Liver (tissue), 9 donors: ENCODE measurements around the gene SRXN1. TPM values are rescaled to one million over a fixed set of nuclear protein-coding genes. Genes with fewer than 3 reads are reported as not detected.
A peak's percentile ranks its signal among the peaks of the same experiment; 100 is the strongest.
"Not testable (repeated sequence)": the region's sequence is repeated elsewhere in the genome, so short reads cannot be mapped to it uniquely, and the experiment has no call there.

Experiments used
- DNase-seq: peaks from one replicate; pipeline ENCODE4 v3.0.0-alpha.2; 2017; ENCODE audit warnings: low spot score
- H3K27ac ChIP-seq, 2 donors: one replicate each; pipeline ENCODE4 v1.7.0; 2013; ENCODE audit warnings: inconsistent platforms in 2 of 2, low read length in 2 of 2, control low read depth in 1 of 2, low read depth in 1 of 2, mild to moderate bottlenecking in 1 of 2
- H3K27me3 ChIP-seq, 4 donors: one replicate each; pipeline versions ENCODE4 v1.6.1 to v1.7.0; 2013; ENCODE audit warnings: low read length in 3 of 4, inconsistent platforms in 1 of 4, mild to moderate bottlenecking in 1 of 4, moderate library complexity in 1 of 4; ENCODE audit not compliant: control insufficient read depth in 4 of 4, insufficient read depth in 4 of 4
- H3K36me3 ChIP-seq, 4 donors: one replicate each; pipeline versions ENCODE4 v1.6.1 to v1.7.0; 2013; ENCODE audit warnings: low read length in 3 of 4, mild to moderate bottlenecking in 3 of 4, low read depth in 1 of 4, moderate library complexity in 1 of 4; ENCODE audit not compliant: control insufficient read depth in 4 of 4, insufficient read depth in 3 of 4
- H3K4me1 ChIP-seq, 4 donors: one replicate each; pipeline versions ENCODE4 v1.6.1 to v1.7.0; 2013; ENCODE audit warnings: low read length in 3 of 4, mild to moderate bottlenecking in 3 of 4, moderate library complexity in 1 of 4; ENCODE audit not compliant: control insufficient read depth in 4 of 4, insufficient read depth in 4 of 4
- H3K4me3 ChIP-seq, 3 donors: one replicate each; pipeline versions ENCODE4 v1.6.1 to v1.7.0; 2013; ENCODE audit warnings: low read length in 3 of 3, control low read depth in 1 of 3, low read depth in 1 of 3, mild to moderate bottlenecking in 1 of 3
- H3K9ac ChIP-seq, 2 donors: one replicate each; pipeline ENCODE4 v1.7.0; 2013; ENCODE audit warnings: low read length in 2 of 2, mild to moderate bottlenecking in 2 of 2, moderate library complexity in 2 of 2, control low read depth in 1 of 2, low read depth in 1 of 2
- H3K9me3 ChIP-seq, 4 donors: one replicate each; pipeline versions ENCODE4 v1.6.1 to v1.7.0; 2013; ENCODE audit warnings: low read length in 3 of 4; ENCODE audit not compliant: control insufficient read depth in 4 of 4
- EGR1 ChIP-seq, 2 donors: IDR thresholded peaks; 2 replicates each; pipeline ENCODE4 v1.6.1; 2016 to 2018; ENCODE audit warnings: antibody characterized with exemption in 2 of 2, low read depth in 2 of 2
- FOXA1 ChIP-seq: IDR thresholded peaks from 2 replicates; pipeline ENCODE4 v1.6.1; 2016; ENCODE audit warnings: antibody characterized with exemption
- FOXA2 ChIP-seq: IDR thresholded peaks from 2 replicates; pipeline ENCODE4 v1.6.1; 2016; ENCODE audit warnings: antibody characterized with exemption
- HNF4A ChIP-seq, 2 donors: conservative IDR thresholded peaks; 2 replicates each; pipeline ENCODE4 v1.6.1; 2016; ENCODE audit warnings: antibody characterized with exemption in 2 of 2, mild to moderate bottlenecking in 2 of 2
- HNF4G ChIP-seq: IDR thresholded peaks from 2 replicates; pipeline ENCODE4 v1.6.1; 2016; ENCODE audit warnings: antibody characterized with exemption
- JUND ChIP-seq, 2 donors: IDR thresholded peaks; 2 replicates each; pipeline ENCODE4 v1.6.1; 2016; ENCODE audit warnings: antibody characterized with exemption in 2 of 2
- NR2F2 ChIP-seq: IDR thresholded peaks from 2 replicates; pipeline ENCODE4 v1.6.1; 2016; ENCODE audit warnings: antibody characterized with exemption
- RAD21 ChIP-seq, 2 donors: IDR thresholded peaks; 2 replicates each; pipeline ENCODE4 v1.6.1; 2016; ENCODE audit warnings: antibody characterized with exemption in 2 of 2, mild to moderate bottlenecking in 2 of 2
- RXRA ChIP-seq, 2 donors: IDR thresholded peaks; 2 replicates each; pipeline ENCODE4 v1.6.1; 2017 to 2018; ENCODE audit warnings: antibody characterized with exemption in 2 of 2, mild to moderate bottlenecking in 1 of 2
- SP1 ChIP-seq: IDR thresholded peaks from 2 replicates; pipeline ENCODE4 v1.6.1; 2018; ENCODE audit warnings: antibody characterized with exemption, mild to moderate bottlenecking
- TAF1 ChIP-seq: conservative IDR thresholded peaks from 2 replicates; pipeline ENCODE4 v1.6.1; 2016; ENCODE audit warnings: antibody characterized with exemption, mild to moderate bottlenecking
- whole genome bisulfite sequencing: extraction: QIAGEN DNeasy Blood & Tissue Kit; methylation state at CpG from one replicate; pipeline ENCODE4 v1.1.7; 2013; 5-methylcytosine and 5-hydroxymethylcytosine counted together
- polyA plus RNA-seq, 2 donors: library from polyadenylated mRNA; stranded (reverse) in 1 of 2; unstranded in 1 of 2; fragments of 200-250 nt in 1 of 2; fragments of >200 nt in 1 of 2; fragmentation: Nextera tagmentation in 1 of 2; extraction: Ambion mirVana in 1 of 2; gene quantifications; one replicate each; pipeline versions ENCODE4 v1.2.1 to v1.2.3, GENCODE V29; 2013 to 2015
- total RNA-seq, 2 donors: library from RNA; depleted of rRNA; stranded (reverse); fragments of >200 nt; gene quantifications; one replicate each; pipeline ENCODE4 v1.2.3, GENCODE V29; 2014
- TF ChIP-seq, protein P1 (sequence below): IDR thresholded peaks from 2 replicates; pipeline ENCODE4 v1.6.1; 2016; ENCODE audit warnings: antibody characterized with exemption
- TF ChIP-seq, protein P2 (sequence below): IDR thresholded peaks from 2 replicates; pipeline ENCODE4 v1.6.1; 2016; ENCODE audit warnings: antibody characterized with exemption
- TF ChIP-seq, protein P3 (sequence below): fragments of 150-350 bp; IDR thresholded peaks from 2 replicates; pipeline ENCODE4 v1.5.1; 2017; ENCODE audit warnings: improper control_type of control experiment, low read depth, low read length; ENCODE audit not compliant: missing input control
- TF ChIP-seq, protein P4 (sequence below): IDR thresholded peaks from 2 replicates; pipeline ENCODE4 v1.6.1; 2016; ENCODE audit warnings: antibody characterized with exemption
- donor health status: healthy.
- donor health status: healthy.
- donor health status: healthy.
- donor health status: healthy.
- donor health status: healthy.

SRXN1 gene
- total and polyA plus RNA-seq, 4 donors: 14.3 to 60.2 (median 24.8) TPM

DNA sequence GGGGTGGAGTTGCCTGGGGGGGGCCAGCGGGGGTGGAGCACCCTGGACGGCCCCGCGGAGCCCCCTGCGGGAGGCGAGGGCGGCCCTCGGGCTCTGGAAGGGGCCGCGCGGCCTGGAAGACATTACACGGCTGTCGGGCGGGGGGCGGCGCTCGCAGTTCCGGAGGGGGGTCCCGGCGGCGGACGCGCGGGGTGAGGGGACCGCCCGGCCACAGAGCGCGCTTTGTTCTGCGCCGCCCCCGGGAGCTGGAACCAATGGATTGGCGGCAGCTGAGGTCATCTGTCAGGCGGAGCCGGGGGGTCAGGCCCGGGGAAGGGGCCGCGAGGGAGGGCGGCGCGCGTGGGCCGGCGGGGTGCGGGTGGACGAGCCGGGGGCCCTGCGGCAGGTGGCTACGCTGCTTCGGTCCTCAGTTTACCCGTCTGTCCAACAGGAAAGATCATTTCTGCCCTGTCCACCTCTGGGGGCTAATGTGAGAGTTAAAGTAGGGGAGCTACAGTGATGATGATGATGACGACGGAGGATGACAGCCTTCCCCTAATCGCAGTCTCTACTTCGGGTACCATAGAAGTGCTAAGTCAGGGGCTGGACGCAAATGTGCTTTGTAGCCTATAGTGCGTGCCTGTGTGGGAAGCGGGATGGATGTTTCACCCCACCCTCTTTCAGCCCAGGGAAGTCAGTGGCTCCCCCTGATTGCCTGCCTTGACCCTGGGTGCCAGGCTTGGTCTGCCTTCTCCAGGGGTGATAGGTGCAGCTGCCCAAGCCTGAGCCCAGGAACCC, 10.4 kb downstream of the SRXN1 start:
- Histone ChIP-seq H3K4me1 (peaks cover 4 to 16% (median 9%) of the 10 kb centered on the region in 4 donors), H3K4me3 (peak overlapping the region in 1 of 3 donors; percentile 22), H3K9me3 (no peaks in the 10 kb centered on the region), H3K9ac (no peak overlapping the region), H3K27ac (no peak overlapping the region), H3K27me3 (no peaks in the 10 kb centered on the region), H3K36me3 (peaks cover 1 to 4% (median 3%) of the 10 kb centered on the region in 4 donors)
- 20% methylated on average over 57 of the region's 57 CpGs for WGBS
- DNase-seq: peak; percentile 47
- TF ChIP-seq NR2F2 (no peak), JUND (IDR thresholded peaks at IDR 0.05) (no peak), FOXA2 (no peak), HNF4G (no peak), HNF4A (conservative IDR thresholded peaks at IDR 0.05) (no peak), TAF1 (no peak), FOXA1 (no peak), EGR1 (IDR thresholded peaks at IDR 0.05; ENCODE audit: low read depth in 2 of 2) (no peak), RXRA (IDR thresholded peaks at IDR 0.05) (no peak), RAD21 (IDR thresholded peaks at IDR 0.05) (no peak), SP1 (no peak)
- TF ChIP-seq, protein P1, sequence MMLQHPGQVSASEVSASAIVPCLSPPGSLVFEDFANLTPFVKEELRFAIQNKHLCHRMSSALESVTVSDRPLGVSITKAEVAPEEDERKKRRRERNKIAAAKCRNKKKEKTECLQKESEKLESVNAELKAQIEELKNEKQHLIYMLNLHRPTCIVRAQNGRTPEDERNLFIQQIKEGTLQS: no peak
- TF ChIP-seq, protein P2, sequence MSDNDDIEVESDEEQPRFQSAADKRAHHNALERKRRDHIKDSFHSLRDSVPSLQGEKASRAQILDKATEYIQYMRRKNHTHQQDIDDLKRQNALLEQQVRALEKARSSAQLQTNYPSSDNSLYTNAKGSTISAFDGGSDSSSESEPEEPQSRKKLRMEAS: no peak
- TF ChIP-seq, protein P3, sequence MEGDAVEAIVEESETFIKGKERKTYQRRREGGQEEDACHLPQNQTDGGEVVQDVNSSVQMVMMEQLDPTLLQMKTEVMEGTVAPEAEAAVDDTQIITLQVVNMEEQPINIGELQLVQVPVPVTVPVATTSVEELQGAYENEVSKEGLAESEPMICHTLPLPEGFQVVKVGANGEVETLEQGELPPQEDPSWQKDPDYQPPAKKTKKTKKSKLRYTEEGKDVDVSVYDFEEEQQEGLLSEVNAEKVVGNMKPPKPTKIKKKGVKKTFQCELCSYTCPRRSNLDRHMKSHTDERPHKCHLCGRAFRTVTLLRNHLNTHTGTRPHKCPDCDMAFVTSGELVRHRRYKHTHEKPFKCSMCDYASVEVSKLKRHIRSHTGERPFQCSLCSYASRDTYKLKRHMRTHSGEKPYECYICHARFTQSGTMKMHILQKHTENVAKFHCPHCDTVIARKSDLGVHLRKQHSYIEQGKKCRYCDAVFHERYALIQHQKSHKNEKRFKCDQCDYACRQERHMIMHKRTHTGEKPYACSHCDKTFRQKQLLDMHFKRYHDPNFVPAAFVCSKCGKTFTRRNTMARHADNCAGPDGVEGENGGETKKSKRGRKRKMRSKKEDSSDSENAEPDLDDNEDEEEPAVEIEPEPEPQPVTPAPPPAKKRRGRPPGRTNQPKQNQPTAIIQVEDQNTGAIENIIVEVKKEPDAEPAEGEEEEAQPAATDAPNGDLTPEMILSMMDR: no peak
- TF ChIP-seq, protein P4, sequence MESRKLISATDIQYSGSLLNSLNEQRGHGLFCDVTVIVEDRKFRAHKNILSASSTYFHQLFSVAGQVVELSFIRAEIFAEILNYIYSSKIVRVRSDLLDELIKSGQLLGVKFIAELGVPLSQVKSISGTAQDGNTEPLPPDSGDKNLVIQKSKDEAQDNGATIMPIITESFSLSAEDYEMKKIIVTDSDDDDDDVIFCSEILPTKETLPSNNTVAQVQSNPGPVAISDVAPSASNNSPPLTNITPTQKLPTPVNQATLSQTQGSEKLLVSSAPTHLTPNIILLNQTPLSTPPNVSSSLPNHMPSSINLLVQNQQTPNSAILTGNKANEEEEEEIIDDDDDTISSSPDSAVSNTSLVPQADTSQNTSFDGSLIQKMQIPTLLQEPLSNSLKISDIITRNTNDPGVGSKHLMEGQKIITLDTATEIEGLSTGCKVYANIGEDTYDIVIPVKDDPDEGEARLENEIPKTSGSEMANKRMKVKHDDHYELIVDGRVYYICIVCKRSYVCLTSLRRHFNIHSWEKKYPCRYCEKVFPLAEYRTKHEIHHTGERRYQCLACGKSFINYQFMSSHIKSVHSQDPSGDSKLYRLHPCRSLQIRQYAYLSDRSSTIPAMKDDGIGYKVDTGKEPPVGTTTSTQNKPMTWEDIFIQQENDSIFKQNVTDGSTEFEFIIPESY: no peak

DNA sequence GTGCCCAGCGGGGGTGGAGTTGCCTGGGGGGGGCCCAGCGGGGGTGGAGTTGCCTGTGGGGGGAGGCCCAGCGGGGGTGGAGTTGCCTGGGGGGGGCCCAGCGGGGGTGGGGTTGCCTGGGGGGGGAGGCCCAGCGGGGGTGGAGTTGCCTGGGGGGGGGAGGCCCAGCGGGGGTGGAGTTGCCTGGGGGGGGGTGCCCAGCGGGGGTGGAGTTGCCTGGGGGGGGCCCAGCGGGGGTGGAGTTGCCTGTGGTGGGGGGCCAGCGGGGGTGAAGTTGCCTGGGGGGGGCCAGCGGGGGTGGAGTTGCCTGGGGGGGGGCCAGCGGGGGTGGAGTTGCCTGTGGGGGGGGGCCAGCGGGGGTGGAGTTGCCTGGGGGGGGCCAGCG, 11.0 kb downstream of the SRXN1 start:
- H3K36me3 ChIP-seq, H3K9me3 ChIP-seq, H3K27ac ChIP-seq, H3K4me3 ChIP-seq, H3K27me3 ChIP-seq, DNase-seq, H3K9ac ChIP-seq: not testable (repeated sequence)
- peaks cover 3 to 15% (median 9%) of the 10 kb centered on the region in 4 donors for H3K4me1 ChIP-seq
- WGBS: 30% methylated on average over 6 of the region's 13 CpGs

- no peaks in the 10 kb centered on the region for H3K9me3 ChIP-seq
- no peak for DNase-seq
- H3K36me3 ChIP-seq: no peaks in the 10 kb centered on the region
- no peaks in the 10 kb centered on the region for H3K27me3 ChIP-seq
- H3K9ac ChIP-seq: no peak overlapping the region
- 30% methylated on average over 12 of the region's 12 CpGs for WGBS
- no peak for TF ChIP-seq RAD21 (IDR thresholded peaks at IDR 0.05)
- TF ChIP-seq NR2F2: no peak
- TF ChIP-seq FOXA2: no peak
- TF ChIP-seq SP1: no peak
- TF ChIP-seq, protein P4: no peak
- no peak for TF ChIP-seq FOXA1
- peaks cover 2 to 11% (median 9%) of the 10 kb centered on the region in 4 donors for H3K4me1 ChIP-seq
- H3K27ac ChIP-seq: no peak overlapping the region
- H3K4me3 ChIP-seq: no peak overlapping the region
These were observed 11.5 kb downstream of the SRXN1 start for GRCh38 chr20:641516-641875.
